K562 (cell line): ENCODE measurements around the gene C3orf80. TPM values are rescaled to one million over a fixed set of nuclear protein-coding genes. Genes with fewer than 3 reads are reported as not detected.
A peak's percentile ranks its signal among the peaks of the same experiment; 100 is the strongest.

Experiments
- ARID3A ChIP-seq: IDR thresholded peaks from 2 replicates; pipeline ENCODE4 v1.6.1; 2012; ENCODE audit warnings: low read depth, low read length, improper control_type of control experiment, borderline replicate concordance
- CBX1 ChIP-seq: sonication (generic); IDR thresholded peaks from 2 replicates; pipeline ENCODE4 v1.6.1; 2016; ENCODE audit warnings: antibody characterized with exemption, low read depth, mild to moderate bottlenecking
- FOXP1 ChIP-seq: sonication (generic); formaldehyde crosslinking; IDR thresholded peaks from 2 replicates; pipeline ENCODE4 v1.8.0; 2022; ENCODE audit warnings: mild to moderate bottlenecking, missing genetic modification reagents
- FUS ChIP-seq: fragments of 200-400 bp; formaldehyde crosslinking; optimal IDR thresholded peaks from 2 replicates; pipeline ENCODE3; 2017; ENCODE audit warnings: low read depth, low read length
- GATAD2B ChIP-seq: fragments of 450-650 bp; IDR thresholded peaks from 2 replicates; pipeline ENCODE4 v1.6.1; 2017; ENCODE audit warnings: mild to moderate bottlenecking, borderline replicate concordance
- NONO ChIP-seq, 2 experiments: fragments of 200-400 bp in 1 of 2; fragments of 450-650 bp in 1 of 2; formaldehyde crosslinking in 1 of 2; IDR thresholded peaks; 2 replicates each; pipeline ENCODE4 v1.6.1; 2017; ENCODE audit warnings: low read depth in 2 of 2, mild to moderate bottlenecking in 2 of 2, moderate library complexity in 2 of 2, low read length in 1 of 2
- PBX2 ChIP-seq, 2 experiments: IDR thresholded peaks in 1 of 2; conservative IDR thresholded peaks in 1 of 2; 2 replicates each; pipeline ENCODE4 v1.6.1; 2016; ENCODE audit warnings: low read depth in 2 of 2, mild to moderate bottlenecking in 1 of 2, missing compliant biosample characterization in 1 of 2, missing genetic modification characterization in 1 of 2, moderate library complexity in 1 of 2
- PHF8 ChIP-seq: fragments of 200-600 bp; sonication (generic); IDR thresholded peaks from 2 replicates; pipeline ENCODE4 v1.6.1; 2012; ENCODE audit warnings: mixed run types, mild to moderate bottlenecking, inconsistent platforms, low read length, moderate library complexity, borderline replicate concordance
- RBBP5 ChIP-seq: fragments of 200-600 bp; sonication (generic); IDR thresholded peaks from 2 replicates; pipeline ENCODE4 v1.6.1; 2012; ENCODE audit warnings: borderline replicate concordance, mild to moderate bottlenecking, low read length, control low read depth, inconsistent platforms; ENCODE audit not compliant: insufficient read depth, poor library complexity, severe bottlenecking
- RBM34 ChIP-seq: fragments of 200-400 bp; formaldehyde crosslinking; IDR thresholded peaks from 2 replicates; pipeline ENCODE4 v1.6.1; 2018; ENCODE audit warnings: low read length, borderline replicate concordance; ENCODE audit not compliant: insufficient read depth
- SLC30A9 ChIP-seq: fragments of 250-450 bp; sonication (Bioruptor Pico); IDR thresholded peaks from 2 replicates; pipeline ENCODE4 v1.8.0; 2022; ENCODE audit warnings: mild to moderate bottlenecking, moderate library complexity
- TCF3 ChIP-seq: sonication (generic); formaldehyde crosslinking; IDR thresholded peaks from 2 replicates; pipeline ENCODE4 v1.4.0; 2020; ENCODE audit warnings: mild to moderate bottlenecking, missing genetic modification reagents
- THAP12 ChIP-seq: fragments of 250-450 bp; sonication (Bioruptor Pico); IDR thresholded peaks from 2 replicates; pipeline ENCODE4 v1.9.0; 2021; ENCODE audit warnings: mild to moderate bottlenecking, inconsistent platforms
- VEZF1 ChIP-seq: fragments of 200-800 bp; sonication (Bioruptor generic); IDR thresholded peaks from 2 replicates; pipeline ENCODE4 v1.6.1; 2017; ENCODE audit warnings: missing genetic modification characterization, missing compliant biosample characterization
- ZNF263 ChIP-seq: sonication (generic); formaldehyde crosslinking; IDR thresholded peaks from 2 replicates; pipeline ENCODE4 v1.8.0; 2022; ENCODE audit warnings: mild to moderate bottlenecking, missing genetic modification reagents, borderline replicate concordance
- ZNF507 ChIP-seq: conservative IDR thresholded peaks from 2 replicates; pipeline ENCODE4 v1.6.1; 2017; ENCODE audit warnings: missing genetic modification characterization, missing compliant biosample characterization
- polyA plus RNA-seq, 8 experiments: library from polyadenylated mRNA; depleted of rRNA in 4 of 8; stranded (reverse) in 5 of 8; unstranded in 3 of 8; fragments of >200 nt; fragmentation: Nextera tagmentation in 2 of 8; fragmentation: Illumina TruSeq in 1 of 8; extraction: Ambion mirVana in 2 of 8; extraction: Trizol in 1 of 8; gene quantifications; 2 replicates each; pipeline versions ENCODE4 v1.2.1 to v1.2.3, GENCODE V29; 2011 to 2014; ENCODE audit warnings: inconsistent platforms in 1 of 8, missing spikeins in 1 of 8
- total RNA-seq, 7 experiments: library from RNA; depleted of rRNA in 6 of 7; stranded (reverse); fragments of >200 nt in 6 of 7; fragmentation: Illumina TruSeq in 2 of 7; extraction: Trizol in 2 of 7; gene quantifications; 2 replicates each; pipeline versions ENCODE4 v1.2.1 to v1.2.3, GENCODE V29; 2011 to 2021; ENCODE audit warnings: low replicate concordance in 1 of 7

The C3orf80 gene
- total and polyA plus RNA-seq, 9 of the 15 experiments (the other 6 are each of a cell fraction or from before 2014, with no cell fraction given): 0.03 to 0.75 (median 0.07) TPM

- TF ChIP-seq ZNF507 (no peak), NONO (IDR thresholded peaks at IDR 0.05; ENCODE audit: low read depth in 2 of 2, low read length in 1 of 2) (0 out of 4 replicates have a peak, but pooled peaks have one; percentile 23 to 50), PHF8 (peak; percentile 44; the same call in 1 of the 2 replicates), ARID3A (no peak), RBM34 (0 out of 2 replicates have a peak, but pooled peaks have one; percentile 37), RBBP5 (peak; percentile 53), GATAD2B (peak; percentile 69; the same call in 1 of the 2 replicates), VEZF1 (CRISPR knock-in tag) (peak; percentile 50), ZNF263 (CRISPR knock-in tag) (no peak), FUS (peak; percentile 92), TCF3 (CRISPR knock-in tag) (no peak), SLC30A9 (CRISPR knock-in tag) (no peak), FOXP1 (CRISPR knock-in tag) (peak; percentile 71; the same call in 1 of the 2 replicates), PBX2 (CRISPR knock-in tag; IDR thresholded peaks at IDR 0.05; ENCODE audit: low read depth) (no peak), PBX2 (tag; conservative IDR thresholded peaks at IDR 0.05; ENCODE audit: low read depth) (no peak), THAP12 (CRISPR knock-in tag) (0 out of 2 replicates have a peak, but pooled peaks have one; percentile 7), CBX1 (no peak)
Observed at GRCh38 chr3:160225176-160226025, at the start of gene C3orf80 (continued).
